Ascending aorta (tissue), 2 donors: Measurements from ENCODE around the gene AK2. TPM values are rescaled to one million over a fixed set of nuclear protein-coding genes. Genes with fewer than 3 reads are reported as not detected.

Experiments
- DNase-seq, 2 donors: peaks; one replicate each; pipeline ENCODE4 v3.0.0-alpha.2; 2019; ENCODE audit warnings: low spot score in 2 of 2
- H3K27ac ChIP-seq, 2 donors: fragments of 200-600 bp; sonication (generic); one replicate each; pipeline ENCODE4 v1.5.1; 2016 to 2017; ENCODE audit warnings: mild to moderate bottlenecking in 1 of 2
- H3K27me3 ChIP-seq: fragments of 200-600 bp; sonication (generic); one replicate; pipeline ENCODE4 v1.5.1; 2017
- H3K36me3 ChIP-seq, 2 donors: fragments of 200-600 bp; sonication (generic); one replicate each; pipeline ENCODE4 v1.5.1; 2016
- H3K4me1 ChIP-seq, 2 donors: fragments of 200-600 bp; sonication (generic); one replicate each; pipeline ENCODE4 v1.5.1; 2016 to 2017; ENCODE audit warnings: mild to moderate bottlenecking in 1 of 2
- H3K4me3 ChIP-seq, 2 donors: fragments of 200-600 bp; sonication (generic); one replicate each; pipeline ENCODE4 v1.5.1; 2016 to 2017; ENCODE audit warnings: mild to moderate bottlenecking in 1 of 2
- H3K9me3 ChIP-seq, 2 donors: fragments of 200-600 bp; sonication (generic); one replicate each; pipeline ENCODE4 v1.5.1; 2016
- intact Hi-C: fragments of 100-400 bp; cut with DNase I; formaldehyde crosslinking; loops from one replicate; pipeline ENCODE4 v1.15.1; 2023
- total RNA-seq: library from RNA; depleted of rRNA; stranded (reverse); fragments of >200 nt; gene quantifications from one replicate; pipeline ENCODE4 v1.1.0, GENCODE V29; 2016
- TF ChIP-seq, protein P1 (sequence below), 3 experiments: fragments of 200-600 bp in 2 of 3; fragments of 450-650 bp in 1 of 3; sonication (generic) in 2 of 3; IDR thresholded peaks; one replicate each; pipeline ENCODE4 v1.5.1; 2016 to 2019; ENCODE audit warnings: antibody characterized with exemption in 3 of 3, mild to moderate bottlenecking in 1 of 3, moderate library complexity in 1 of 3

Gene AK2
- total RNA-seq, 1 donor from 2014 or later, result 68.4 TPM

DNA sequence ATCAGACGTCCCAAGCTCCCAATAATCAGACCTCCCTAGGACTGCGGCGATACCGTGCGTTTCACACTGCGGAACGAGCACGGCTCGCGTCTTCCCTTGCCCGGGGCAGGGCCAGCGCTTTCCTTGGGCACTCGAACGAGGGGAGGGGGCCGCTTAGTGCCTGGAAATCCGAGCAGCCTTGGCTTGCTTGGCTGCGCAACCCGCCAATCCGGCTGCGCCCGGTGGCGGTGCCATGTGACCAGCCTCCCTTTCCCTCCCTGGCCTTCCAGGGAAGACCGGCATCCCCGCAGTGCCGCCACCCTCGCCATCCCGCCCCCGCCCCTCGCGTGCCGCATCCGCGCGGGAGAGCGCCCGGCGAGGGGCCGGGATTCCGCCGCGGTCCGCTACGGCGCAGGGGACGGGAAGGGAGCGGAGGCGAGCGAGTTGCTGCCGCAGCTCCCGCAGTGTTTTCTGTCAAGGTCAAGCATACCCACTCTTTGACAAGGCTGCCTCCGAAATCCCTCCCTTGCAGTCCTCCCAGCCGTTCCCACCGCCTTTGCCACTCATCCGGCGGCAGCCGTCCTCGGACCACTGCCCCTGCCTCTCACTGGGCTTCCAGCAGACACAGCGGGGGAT lies 63.8 kb downstream of the AK2 start:
- TF ChIP-seq, protein P1, sequence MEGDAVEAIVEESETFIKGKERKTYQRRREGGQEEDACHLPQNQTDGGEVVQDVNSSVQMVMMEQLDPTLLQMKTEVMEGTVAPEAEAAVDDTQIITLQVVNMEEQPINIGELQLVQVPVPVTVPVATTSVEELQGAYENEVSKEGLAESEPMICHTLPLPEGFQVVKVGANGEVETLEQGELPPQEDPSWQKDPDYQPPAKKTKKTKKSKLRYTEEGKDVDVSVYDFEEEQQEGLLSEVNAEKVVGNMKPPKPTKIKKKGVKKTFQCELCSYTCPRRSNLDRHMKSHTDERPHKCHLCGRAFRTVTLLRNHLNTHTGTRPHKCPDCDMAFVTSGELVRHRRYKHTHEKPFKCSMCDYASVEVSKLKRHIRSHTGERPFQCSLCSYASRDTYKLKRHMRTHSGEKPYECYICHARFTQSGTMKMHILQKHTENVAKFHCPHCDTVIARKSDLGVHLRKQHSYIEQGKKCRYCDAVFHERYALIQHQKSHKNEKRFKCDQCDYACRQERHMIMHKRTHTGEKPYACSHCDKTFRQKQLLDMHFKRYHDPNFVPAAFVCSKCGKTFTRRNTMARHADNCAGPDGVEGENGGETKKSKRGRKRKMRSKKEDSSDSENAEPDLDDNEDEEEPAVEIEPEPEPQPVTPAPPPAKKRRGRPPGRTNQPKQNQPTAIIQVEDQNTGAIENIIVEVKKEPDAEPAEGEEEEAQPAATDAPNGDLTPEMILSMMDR (IDR thresholded peaks at IDR 0.05), result no peak
- Histone ChIP-seq H3K9me3 (no peaks in the 10 kb centered on the region), H3K36me3 (no peaks in the 10 kb centered on the region), H3K27me3 (no peaks in the 10 kb centered on the region), H3K27ac (no peak overlapping the region), H3K4me1 (peaks cover 0 to 7% of the 10 kb centered on the region in 2 donors), H3K4me3 (peak overlapping the region; percentile 61 to 75)
- DNase-seq, result peak in 1 of 2 donors; percentile 72
- intact Hi-C loops, result no loop called here

DNA sequence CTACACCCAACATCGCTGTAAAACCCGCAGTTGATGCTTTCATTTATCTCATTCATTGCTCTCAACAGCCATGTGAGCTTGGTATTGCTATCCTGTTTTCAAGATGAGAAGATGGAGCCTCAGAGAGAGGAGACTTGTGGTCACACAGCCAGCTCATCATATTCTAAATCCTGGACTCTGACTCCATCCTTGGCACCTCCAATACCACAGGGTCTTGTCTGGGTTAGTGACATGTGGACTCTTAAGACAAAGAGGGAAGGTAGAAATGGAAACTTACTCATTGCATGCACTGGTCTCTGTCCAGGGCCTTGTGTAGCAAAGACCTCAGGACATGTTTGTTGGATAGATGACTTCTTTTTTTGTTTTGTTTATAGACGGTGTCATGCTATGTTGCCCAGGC lies 65.1 kb downstream of the AK2 start:
- Histone ChIP-seq H3K4me3 (no peak overlapping the region), H3K27ac (no peak overlapping the region), H3K4me1 (peaks cover 0 to 7% of the 10 kb centered on the region in 2 donors), H3K9me3 (no peaks in the 10 kb centered on the region), H3K27me3 (no peaks in the 10 kb centered on the region), H3K36me3 (no peaks in the 10 kb centered on the region)
- TF ChIP-seq, protein P1 (IDR thresholded peaks at IDR 0.05), result no peak
- DNase-seq, result no peak
- intact Hi-C loops, result no loop called here

DNA sequence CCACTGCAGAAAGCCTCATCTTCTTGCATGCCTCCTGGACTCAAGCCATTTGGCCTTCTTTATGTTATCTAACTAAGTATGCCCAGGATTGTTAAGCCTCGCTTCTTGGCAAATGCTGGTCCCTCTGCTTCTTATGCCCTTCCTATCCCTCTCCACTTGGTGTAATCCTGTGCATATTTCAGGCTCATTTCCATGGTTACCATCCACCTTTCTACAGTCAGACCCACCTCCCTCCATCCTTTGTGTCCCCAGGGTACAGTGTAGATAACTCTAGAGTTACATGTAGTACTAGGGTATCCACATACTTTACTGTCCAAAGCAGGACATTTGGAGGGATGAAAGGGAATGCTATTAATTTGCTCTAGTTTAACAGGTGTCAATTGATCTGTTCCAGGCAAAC lies 65.5 kb downstream of the AK2 start:
- H3K9me3 ChIP-seq, result no peaks in the 10 kb centered on the region
- no peak for DNase-seq
- H3K36me3 ChIP-seq, result no peaks in the 10 kb centered on the region
- intact Hi-C loops, result no loop called here
- no peaks in the 10 kb centered on the region for H3K27me3 ChIP-seq
- H3K27ac ChIP-seq, result no peak overlapping the region
- H3K4me3 ChIP-seq, result no peak overlapping the region
- peaks cover 0 to 7% of the 10 kb centered on the region in 2 donors for H3K4me1 ChIP-seq
- TF ChIP-seq, protein P1 (IDR thresholded peaks at IDR 0.05), result no peak

DNA sequence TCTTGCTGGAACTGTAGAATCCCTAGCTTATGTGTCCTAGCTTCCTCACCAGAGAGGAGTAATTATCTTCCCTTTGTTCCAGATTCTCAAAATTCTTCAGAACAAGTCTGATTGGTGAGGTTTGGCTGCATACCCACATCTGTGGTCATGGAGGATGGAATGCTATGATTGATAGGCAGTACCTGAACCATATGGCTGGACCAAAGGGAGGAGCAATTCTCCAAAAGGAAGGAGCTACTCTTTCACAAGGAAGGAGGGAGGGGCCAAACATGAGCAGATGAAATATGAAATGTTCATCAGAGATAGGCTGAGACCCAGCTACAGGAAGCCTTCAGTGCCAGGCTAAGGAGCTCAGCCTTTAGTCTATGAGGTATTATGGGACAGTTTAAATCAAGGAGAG lies 67.1 kb downstream of the AK2 start:
- Histone ChIP-seq H3K36me3 (no peaks in the 10 kb centered on the region), H3K27me3 (no peaks in the 10 kb centered on the region), H3K4me1 (peaks cover 0 to 7% of the 10 kb centered on the region in 2 donors), H3K4me3 (no peak overlapping the region), H3K27ac (no peak overlapping the region), H3K9me3 (no peaks in the 10 kb centered on the region)
- DNase-seq, result no peak
- intact Hi-C loops, result no loop called here
- TF ChIP-seq, protein P1 (IDR thresholded peaks at IDR 0.05), result no peak

DNA sequence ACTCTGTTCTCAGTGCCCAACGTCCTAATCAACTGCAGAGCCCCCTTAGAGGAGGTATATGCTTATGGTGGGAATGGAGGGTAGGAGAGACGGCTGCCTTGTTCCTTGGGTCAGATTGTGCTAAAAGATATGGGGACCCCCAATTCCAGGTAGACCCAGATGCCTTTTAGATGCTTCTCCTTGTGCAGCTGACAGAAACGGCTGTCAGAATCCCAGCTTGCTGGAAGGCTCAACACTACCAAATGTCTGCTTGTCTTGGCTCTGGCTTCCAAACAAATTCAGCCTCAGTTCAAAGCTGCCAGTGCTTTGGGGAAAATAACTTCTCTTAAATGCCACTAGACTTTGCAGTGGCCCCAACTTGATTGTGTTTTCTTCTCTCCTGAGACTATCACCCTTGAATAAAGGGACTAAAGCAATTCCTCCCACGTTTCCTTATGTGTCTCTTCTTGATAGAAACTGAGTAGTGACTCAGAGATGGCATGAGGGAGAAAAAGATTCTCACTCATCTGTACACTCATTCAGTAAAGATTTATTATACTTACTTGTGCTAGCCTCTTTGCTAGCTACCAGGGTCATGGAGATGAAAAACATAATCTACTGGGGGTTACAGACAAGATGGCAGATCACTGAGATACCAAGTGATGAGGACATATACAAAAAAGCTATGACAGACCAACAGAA lies 68.7 kb downstream of the AK2 start:
- H3K36me3 ChIP-seq, result no peaks in the 10 kb centered on the region
- no peaks in the 10 kb centered on the region for H3K9me3 ChIP-seq
- no peaks in the 10 kb centered on the region for H3K27me3 ChIP-seq
- no peak overlapping the region for H3K4me3 ChIP-seq
- H3K4me1 ChIP-seq, result peaks cover 0 to 7% of the 10 kb centered on the region in 2 donors
- intact Hi-C loops, result no loop called here
- TF ChIP-seq, protein P1 (IDR thresholded peaks at IDR 0.05), result no peak
- H3K27ac ChIP-seq, result peak overlapping the region in 1 of 2 donors; percentile 51
- DNase-seq, result no peak
